ENCODE results near the gene HSP90B1. TPM values are rescaled to one million over a fixed set of nuclear protein-coding genes. Genes with fewer than 3 reads are reported as not detected.

HSP90B1 gene
- total RNA-seq, 1 experiment from 2014 or later = 888 TPM

GRCh38 chr12:103944964-103945363 is 14.8 kb downstream of the HSP90B1 start:
- no TSS peak for BruUV-seq (replicated peaks)
- H3K4me2 ChIP-seq (ENCODE audit: low read length) = no peak overlapping the region
- no peak overlapping the region for H3K9ac ChIP-seq (ENCODE audit: low read length)
- TF ChIP-seq TCF7L2 (IDR thresholded peaks at IDR 0.05; ENCODE audit: borderline replicate concordance, extremely low read depth, insufficient read depth, insufficient read length) (no peak), EZH2 (IDR thresholded peaks at IDR 0.05) (no peak), FOSL1 (IDR thresholded peaks at IDR 0.05; ENCODE audit: low read depth) (no peak), EZH2phosphoT487 (IDR thresholded peaks at IDR 0.05; ENCODE audit: borderline replicate concordance) (no peak), SRF (IDR thresholded peaks at IDR 0.05; ENCODE audit: low read depth) (no peak), SIN3A (IDR thresholded peaks at IDR 0.05; ENCODE audit: low read depth) (no peak), ZNF274 (IDR thresholded peaks at IDR 0.05; ENCODE audit: low read depth, low read length) (no peak), EGR1 (IDR thresholded peaks at IDR 0.05; ENCODE audit: low read depth) (no peak), ZFX (IDR thresholded peaks at IDR 0.05) (no peak)
- TF ChIP-seq, protein P1, sequence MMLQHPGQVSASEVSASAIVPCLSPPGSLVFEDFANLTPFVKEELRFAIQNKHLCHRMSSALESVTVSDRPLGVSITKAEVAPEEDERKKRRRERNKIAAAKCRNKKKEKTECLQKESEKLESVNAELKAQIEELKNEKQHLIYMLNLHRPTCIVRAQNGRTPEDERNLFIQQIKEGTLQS (IDR thresholded peaks at IDR 0.05) = no peak
- TF ChIP-seq, protein P2, sequence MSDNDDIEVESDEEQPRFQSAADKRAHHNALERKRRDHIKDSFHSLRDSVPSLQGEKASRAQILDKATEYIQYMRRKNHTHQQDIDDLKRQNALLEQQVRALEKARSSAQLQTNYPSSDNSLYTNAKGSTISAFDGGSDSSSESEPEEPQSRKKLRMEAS (IDR thresholded peaks at IDR 0.05) = no peak
- TF ChIP-seq, protein P3, sequence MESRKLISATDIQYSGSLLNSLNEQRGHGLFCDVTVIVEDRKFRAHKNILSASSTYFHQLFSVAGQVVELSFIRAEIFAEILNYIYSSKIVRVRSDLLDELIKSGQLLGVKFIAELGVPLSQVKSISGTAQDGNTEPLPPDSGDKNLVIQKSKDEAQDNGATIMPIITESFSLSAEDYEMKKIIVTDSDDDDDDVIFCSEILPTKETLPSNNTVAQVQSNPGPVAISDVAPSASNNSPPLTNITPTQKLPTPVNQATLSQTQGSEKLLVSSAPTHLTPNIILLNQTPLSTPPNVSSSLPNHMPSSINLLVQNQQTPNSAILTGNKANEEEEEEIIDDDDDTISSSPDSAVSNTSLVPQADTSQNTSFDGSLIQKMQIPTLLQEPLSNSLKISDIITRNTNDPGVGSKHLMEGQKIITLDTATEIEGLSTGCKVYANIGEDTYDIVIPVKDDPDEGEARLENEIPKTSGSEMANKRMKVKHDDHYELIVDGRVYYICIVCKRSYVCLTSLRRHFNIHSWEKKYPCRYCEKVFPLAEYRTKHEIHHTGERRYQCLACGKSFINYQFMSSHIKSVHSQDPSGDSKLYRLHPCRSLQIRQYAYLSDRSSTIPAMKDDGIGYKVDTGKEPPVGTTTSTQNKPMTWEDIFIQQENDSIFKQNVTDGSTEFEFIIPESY (IDR thresholded peaks at IDR 0.05; ENCODE audit: extremely low read depth, insufficient replicate concordance, low read length) = no peak
- ATAC-seq (no peak), DNase-seq (ENCODE audit: low read depth, low spot score) (no peak)
- CTCF ChIA-PET = no interaction called here
- intact Hi-C loops (cut with micrococcal nuclease) = loop anchor here (10.0 kb wide), 1 partner anchor 170 kb away; no protein-coding TSS in a partner anchor
- H3K27ac ChIP-seq (ENCODE audit: low read depth, low read length) = no peak overlapping the region
- no peaks in the 10 kb centered on the region for H3K9me3 ChIP-seq (ENCODE audit: control insufficient read depth in 1 of 2, insufficient read depth in 1 of 2, low read depth in 1 of 2, low read length in 2 of 2)
- H2AFZ ChIP-seq (ENCODE audit: low read depth, low read length, poor library complexity, severe bottlenecking) = no peak overlapping the region
- H3K27me3 ChIP-seq (ENCODE audit: insufficient read depth, low read length) = no peaks in the 10 kb centered on the region
- POLR2A ChIA-PET = no interaction called here
- H3K4me1 ChIP-seq (ENCODE audit: control insufficient read depth in 1 of 2, insufficient read depth in 2 of 2, low read length in 2 of 2) = no peaks in the 10 kb centered on the region
- H3K36me3 ChIP-seq (ENCODE audit: control insufficient read depth in 1 of 2, insufficient read depth in 2 of 2, low read length in 2 of 2) = peaks cover 82 to 95% of the 10 kb centered on the region in 2 experiments
- peaks cover 47% of the 10 kb centered on the region for H3K79me2 ChIP-seq (ENCODE audit: insufficient read depth, low read length)
- H3K9me2 ChIP-seq (ENCODE audit: insufficient read depth) = no peaks in the 10 kb centered on the region
- RAD21 ChIA-PET (ENCODE audit: low non-redundant PET in 1 of 2, low total read pairs in 2 of 2, uncharacterized antibody in 2 of 2, unreplicated experiment in 2 of 2) = no interaction called here
- H3K4me3 ChIP-seq (replicated peaks in 1 of 2; ENCODE audit: low read depth in 1 of 2, low read length in 2 of 2) = no peak overlapping the region
- H4K20me1 ChIP-seq (ENCODE audit: insufficient read depth) = peaks cover 8% of the 10 kb centered on the region; the same call in 1 of the 2 replicates

Measured in HCT116 (cell line).